ENCODE measurements around the gene BORCS8. TPM values are rescaled to one million over a fixed set of nuclear protein-coding genes. Genes with fewer than 3 reads are reported as not detected.
A peak's percentile ranks its signal among the peaks of the same experiment; 100 is the strongest.

BORCS8 gene
- total and polyA plus RNA-seq, 2 of the 4 experiments (the other 2 are of a cell fraction), result 16.7 to 33.9 TPM

- no peaks in the 10 kb centered on the region for H3K9me1 ChIP-seq (ENCODE audit: insufficient read depth, low read length)
- WGBS, 2 experiments (ENCODE audit: extremely low coverage in 2 of 2, insufficient read length in 1 of 2), result no CpG with 5 or more reads among the region's 6 CpGs
- no peak overlapping the region for H2BK15ac ChIP-seq (ENCODE audit: low read depth, low read length)
- H2BK5ac ChIP-seq (ENCODE audit: low read depth, low read length, poor library complexity, severe bottlenecking), result no peak overlapping the region
- H2AK9ac ChIP-seq (replicated peaks; ENCODE audit: low read depth, low read length, poor library complexity), result peak overlapping the region; percentile 42
- dilution Hi-C loops (cut with HindIII; ENCODE audit: low sequenced_read_pairs, unreplicated experiment) (no loop called here), in situ Hi-C loops (cut with MboI; ENCODE audit: low sequenced_read_pairs) (no loop called here), intact Hi-C loops (cut with micrococcal nuclease) (no loop called here)
- H3K56ac ChIP-seq (ENCODE audit: extremely low read depth, insufficient read depth, low read length), result no peak overlapping the region
- H3K4ac ChIP-seq (ENCODE audit: low read depth, low read length), result no peak overlapping the region
- no peak overlapping the region for H2BK120ac ChIP-seq (ENCODE audit: low read depth, low read length)
- no peaks in the 10 kb centered on the region for H3K79me1 ChIP-seq (ENCODE audit: low read depth in 1 of 2, low read length in 2 of 2)
- ATAC-seq (ENCODE audit: low read depth) (no peak), DNase-seq (no peak)
- H4K8ac ChIP-seq (ENCODE audit: low read depth in 2 of 2, low read length in 2 of 2), result no peak overlapping the region
- no TSS peak for BruUV-seq (replicated peaks)
- no peak overlapping the region for H3K9ac ChIP-seq (ENCODE audit: low read depth, low read length)
- no peak overlapping the region for H3K4me3 ChIP-seq (ENCODE audit: insufficient read depth, low read depth, low read length)
- H4K5ac ChIP-seq (ENCODE audit: low read depth, low read length), result no peak overlapping the region
- no peak overlapping the region for H3K18ac ChIP-seq (ENCODE audit: low read depth, low read length)
- TF ChIP-seq NFE2L2 (IDR thresholded peaks at IDR 0.05; ENCODE audit: low read depth, low read length) (no peak), RAD21 (IDR thresholded peaks at IDR 0.05; ENCODE audit: low read length) (no peak), MAZ (IDR thresholded peaks at IDR 0.05; ENCODE audit: borderline replicate concordance, low read depth, low read length) (no peak), CHD1 (IDR thresholded peaks at IDR 0.05; ENCODE audit: low read depth, low read length) (no peak), SMC3 (IDR thresholded peaks at IDR 0.05; ENCODE audit: low read depth, low read length) (no peak), BHLHE40 (IDR thresholded peaks at IDR 0.05; ENCODE audit: low read depth, low read length) (no peak), MAFK (IDR thresholded peaks at IDR 0.05; ENCODE audit: low read depth, low read length) (no peak), CEBPB (IDR thresholded peaks at IDR 0.05; ENCODE audit: low read depth, low read length) (no peak), POLR2A (IDR thresholded peaks at IDR 0.05; ENCODE audit: low read depth, low read length) (no peak), FOS (IDR thresholded peaks at IDR 0.05; ENCODE audit: low read depth, low read length) (no peak), MXI1 (IDR thresholded peaks at IDR 0.05; ENCODE audit: borderline replicate concordance, low read depth, low read length) (no peak), CTCF (conservative IDR thresholded peaks at IDR 0.05; ENCODE audit: low read depth, low read length) (no peak)
- H3K36me3 ChIP-seq (ENCODE audit: control insufficient read depth, insufficient read depth, low read length), result no peaks in the 10 kb centered on the region
- no peak overlapping the region for H2BK20ac ChIP-seq (ENCODE audit: low read depth, low read length)
- H4K91ac ChIP-seq (ENCODE audit: insufficient read depth, low read depth, low read length), result no peak overlapping the region
- no peak overlapping the region for H3K23ac ChIP-seq (ENCODE audit: low read depth, low read length)
- H3K4me2 ChIP-seq (ENCODE audit: low read depth, low read length), result no peak overlapping the region
- H3K27ac ChIP-seq (ENCODE audit: insufficient read depth, low read length), result no peak overlapping the region
- peaks cover 17% of the 10 kb centered on the region for H3K27me3 ChIP-seq (ENCODE audit: control insufficient read depth, insufficient read depth, low read length)
- peak overlapping the region; percentile 51 for H2AFZ ChIP-seq (replicated peaks; ENCODE audit: low read length, poor library complexity)
- H2AK5ac ChIP-seq (ENCODE audit: low read depth, low read length), result no peak overlapping the region
- no peaks in the 10 kb centered on the region for H3K9me3 ChIP-seq (ENCODE audit: control insufficient read depth, insufficient read depth, low read length)
- H4K20me1 ChIP-seq (ENCODE audit: insufficient read depth, low read length), result no peaks in the 10 kb centered on the region
- ChIA-PET CTCF (no interaction called here), POLR2A (ENCODE audit: unreplicated experiment) (no interaction called here)
- no peaks in the 10 kb centered on the region for H3K4me1 ChIP-seq (ENCODE audit: control insufficient read depth, insufficient read depth, low read length)
- no peak overlapping the region for H3K14ac ChIP-seq (replicated peaks; ENCODE audit: low read depth, low read length)
Observed at GRCh38 chr19:19223636-19224035, 31.7 kb upstream of the BORCS8 start.

Data from IMR-90 (cell line).